Upper lobe of left lung (tissue), 6 donors: ENCODE data around the gene CTPS1. TPM values are rescaled to one million over a fixed set of nuclear protein-coding genes. Genes with fewer than 3 reads are reported as not detected.

Experiments
- ATAC-seq, 2 donors: fragments of 200-7000 bp; cut with Tn5 transposase; one replicate each; pipeline ENCODE4 v1.9.1; 2022; ENCODE audit warnings: mild to moderate bottlenecking in 2 of 2, moderate library complexity in 2 of 2; ENCODE audit not compliant: low FRiP score in 2 of 2
- DNase-seq, 2 donors: peaks; one replicate each; pipeline ENCODE4 v3.0.0-alpha.2; 2019 to 2020
- H3K27ac ChIP-seq, 4 donors: fragments of 200-600 bp; sonication (generic); one replicate each; pipeline ENCODE4 v1.5.1; 2016 to 2019
- H3K27me3 ChIP-seq, 4 donors: fragments of 200-600 bp; sonication (generic); one replicate each; pipeline ENCODE4 v1.5.1; 2017 to 2019
- H3K36me3 ChIP-seq, 4 donors: fragments of 200-600 bp; sonication (generic); one replicate each; pipeline ENCODE4 v1.5.1; 2016 to 2019
- H3K4me1 ChIP-seq, 4 donors: fragments of 200-600 bp; sonication (generic); one replicate each; pipeline ENCODE4 v1.5.1; 2018 to 2019
- H3K4me3 ChIP-seq, 4 donors: fragments of 200-600 bp; sonication (generic); one replicate each; pipeline ENCODE4 v1.5.1; 2017 to 2019; ENCODE audit warnings: mild to moderate bottlenecking in 2 of 4, moderate library complexity in 1 of 4
- H3K9me3 ChIP-seq, 4 donors: fragments of 200-600 bp; sonication (generic); one replicate each; pipeline ENCODE4 v1.5.1; 2018 to 2019
- CTCF ChIP-seq, 6 experiments: fragments of 450-650 bp in 4 of 6; fragments of 200-600 bp in 2 of 6; sonication (generic) in 2 of 6; IDR thresholded peaks; one replicate each; pipeline ENCODE4 v1.5.1; 2016 to 2019; ENCODE audit warnings: antibody characterized with exemption in 6 of 6
- EP300 ChIP-seq, 4 donors: sonication (generic); formaldehyde crosslinking; IDR thresholded peaks; one replicate each; pipeline ENCODE4 v1.5.1; 2017; ENCODE audit warnings: antibody characterized with exemption in 4 of 4, control low read depth in 2 of 4
- POLR2A ChIP-seq, 4 donors: fragments of 450-650 bp; IDR thresholded peaks; one replicate each; pipeline ENCODE4 v1.5.1; 2016 to 2017; ENCODE audit warnings: antibody characterized with exemption in 4 of 4, mild to moderate bottlenecking in 2 of 4
- POLR2AphosphoS5 ChIP-seq, 2 donors: sonication (generic); formaldehyde crosslinking; IDR thresholded peaks; one replicate each; pipeline ENCODE4 v1.5.1; 2017; ENCODE audit warnings: antibody characterized with exemption in 2 of 2
- WGBS, 2 donors: methylation state at CpG; one replicate each; pipeline ENCODE4 v1.1.5; 2017 to 2018; 5-methylcytosine and 5-hydroxymethylcytosine counted together
- total RNA-seq, 6 donors: library from RNA; depleted of rRNA in 4 of 6; stranded (reverse); fragments of >200 nt in 4 of 6; gene quantifications; one replicate each; pipeline versions ENCODE4 v1.1.0 to v1.2.1, GENCODE V29; 2016 to 2021
- donor health status: DM: no; HTN: no; CAD: no; lungs with moderate emphysema.
- donor health status: DM: no; HTN: yes; CAD: no; lungs with severe emphysema.

Gene CTPS1
- total RNA-seq, 6 donors from 2014 or later = 12.7 to 32.5 (median 25.0) TPM

- H3K27ac ChIP-seq = no peak overlapping the region
- H3K9me3 ChIP-seq = no peaks in the 10 kb centered on the region
- no peaks in the 10 kb centered on the region for H3K27me3 ChIP-seq
- H3K4me1 ChIP-seq = peaks cover 0 to 12% (median 3%) of the 10 kb centered on the region in 4 donors
- no peak overlapping the region for H3K4me3 ChIP-seq
- no peaks in the 10 kb centered on the region for H3K36me3 ChIP-seq
- TF ChIP-seq CTCF (IDR thresholded peaks at IDR 0.05) = no peak
- no peak for TF ChIP-seq POLR2A (IDR thresholded peaks at IDR 0.05)
- no peak for TF ChIP-seq POLR2AphosphoS5 (IDR thresholded peaks at IDR 0.05)
- TF ChIP-seq EP300 (IDR thresholded peaks at IDR 0.05) = no peak
- 40 to 43% methylated on average over 1 of the region's 1 CpG for WGBS, 2 donors
- DNase-seq (no peak), ATAC-seq (no peak)
Measured at GRCh38 chr1:40971966-40972365, 7.5 kb upstream of the CTPS1 start.

DNA sequence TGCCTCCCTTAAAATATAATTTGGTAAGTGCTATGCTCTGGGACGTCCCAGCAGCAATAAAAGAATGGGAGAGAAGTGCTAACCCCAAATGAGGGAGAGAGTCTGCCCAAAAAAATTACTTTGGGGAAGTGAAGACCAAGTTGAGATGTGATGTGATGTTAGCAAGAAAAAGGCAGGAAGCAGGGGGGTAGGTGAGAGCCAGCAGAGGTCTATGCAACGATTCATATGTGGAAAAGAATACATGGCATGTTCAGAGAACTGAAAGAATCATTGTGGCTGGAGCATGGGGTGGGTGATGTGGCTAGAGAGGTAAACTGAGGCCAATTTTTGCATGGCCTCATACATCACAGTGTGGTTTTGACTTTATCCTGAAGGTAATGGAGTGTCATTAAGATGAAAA lies 5.6 kb upstream of the CTPS1 start:
- ATAC-seq (no peak), DNase-seq (no peak)
- H3K36me3 ChIP-seq = no peaks in the 10 kb centered on the region
- peaks cover 0 to 5% (median 1%) of the 10 kb centered on the region in 4 donors for H3K4me1 ChIP-seq
- no peaks in the 10 kb centered on the region for H3K27me3 ChIP-seq
- WGBS, 2 donors = 41 to 48% methylated on average over 2 of the region's 2 CpGs
- TF ChIP-seq CTCF (IDR thresholded peaks at IDR 0.05) = no peak
- no peak for TF ChIP-seq POLR2AphosphoS5 (IDR thresholded peaks at IDR 0.05)
- H3K4me3 ChIP-seq = no peak overlapping the region
- H3K27ac ChIP-seq = no peak overlapping the region
- H3K9me3 ChIP-seq = no peaks in the 10 kb centered on the region

GRCh38 chr1:40974945-40975344 lies 4.6 kb upstream of the CTPS1 start:
- Histone ChIP-seq H3K27me3 (no peaks in the 10 kb centered on the region), H3K27ac (no peak overlapping the region), H3K4me1 (peaks cover 0 to 9% (median 4%) of the 10 kb centered on the region in 4 donors), H3K4me3 (no peak overlapping the region), H3K9me3 (no peaks in the 10 kb centered on the region), H3K36me3 (no peaks in the 10 kb centered on the region)
- DNase-seq (no peak), ATAC-seq (no peak)
- TF ChIP-seq CTCF (IDR thresholded peaks at IDR 0.05) (no peak), EP300 (IDR thresholded peaks at IDR 0.05) (no peak), POLR2A (IDR thresholded peaks at IDR 0.05) (no peak), POLR2AphosphoS5 (IDR thresholded peaks at IDR 0.05) (no peak)
- WGBS, 2 donors = 64 to 73% methylated on average over 9 of the region's 9 CpGs

- 68 to 71% methylated on average over 5 of the region's 5 CpGs for WGBS, 2 donors
- no peak overlapping the region for H3K4me3 ChIP-seq
- H3K9me3 ChIP-seq = no peaks in the 10 kb centered on the region
- DNase-seq = no peak
- peaks cover 14 to 30% (median 21%) of the 10 kb centered on the region in 4 donors for H3K4me1 ChIP-seq
- H3K36me3 ChIP-seq = no peaks in the 10 kb centered on the region
- no peak for TF ChIP-seq POLR2A (IDR thresholded peaks at IDR 0.05)
- TF ChIP-seq EP300 (IDR thresholded peaks at IDR 0.05) = no peak
- TF ChIP-seq CTCF (IDR thresholded peaks at IDR 0.05) = no peak
- no peak for TF ChIP-seq POLR2AphosphoS5 (IDR thresholded peaks at IDR 0.05)
- no peak overlapping the region for H3K27ac ChIP-seq
- no peaks in the 10 kb centered on the region for H3K27me3 ChIP-seq
- ATAC-seq = no peak
Measured at GRCh38 chr1:40976952-40977690, 2.4 kb upstream of the CTPS1 start.

DNA sequence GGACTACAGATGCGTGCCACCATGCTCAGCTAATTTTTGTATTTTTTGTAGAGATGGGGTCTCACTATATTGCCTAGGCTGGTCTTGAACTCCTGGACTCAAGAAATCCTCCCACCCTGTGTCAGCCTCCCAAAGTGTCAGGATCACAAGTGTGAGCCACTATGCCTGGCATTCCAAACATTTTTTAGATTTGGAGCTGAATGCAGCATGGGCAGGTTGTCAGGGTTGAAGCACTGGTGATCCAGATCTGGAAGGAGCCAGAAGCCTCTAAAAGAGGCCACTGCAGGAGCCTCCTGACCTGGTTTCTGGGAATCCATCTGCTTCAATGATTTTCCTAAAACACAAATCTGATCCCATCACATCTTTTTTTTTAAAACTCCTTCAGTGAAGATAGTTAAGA lies 1.8 kb upstream of the CTPS1 start:
- H3K36me3 ChIP-seq = no peaks in the 10 kb centered on the region
- ATAC-seq = no peak
- no peak overlapping the region for H3K4me3 ChIP-seq

More for the DNA sequence above, 1.8 kb upstream of the CTPS1 start:
- no peak overlapping the region for H3K27ac ChIP-seq
- no peaks in the 10 kb centered on the region for H3K27me3 ChIP-seq
- peaks cover 17 to 30% (median 24%) of the 10 kb centered on the region in 4 donors for H3K4me1 ChIP-seq
- no peak for DNase-seq
- WGBS, 2 donors = 94 to 100% methylated on average over 1 of the region's 1 CpG
- H3K9me3 ChIP-seq = no peaks in the 10 kb centered on the region
- TF ChIP-seq POLR2AphosphoS5 (IDR thresholded peaks at IDR 0.05) = no peak
